ENCODE data around the gene SH2B3. TPM values are rescaled to one million over a fixed set of nuclear protein-coding genes. Genes with fewer than 3 reads are reported as not detected.
"Not testable (repeated sequence)": the region's sequence is repeated elsewhere in the genome, so short reads cannot be mapped to it uniquely, and the experiment has no call there.

SH2B3 gene
- total RNA-seq, 1 donor from 2014 or later: 50.5 TPM

GRCh38 chr12:111454716-111455447, 49.2 kb downstream of the SH2B3 start:
- DNase-seq: no peak
- intact Hi-C loops (cut with micrococcal nuclease): loop anchor here (5.0 kb wide), 1 partner anchor 58 kb away; no protein-coding TSS in a partner anchor
- H3K9me3 ChIP-seq (replicated peaks): no peaks in the 10 kb centered on the region
- peaks cover 59% of the 10 kb centered on the region for H3K4me1 ChIP-seq
- H3K27me3 ChIP-seq (ENCODE audit: low read depth): no peaks in the 10 kb centered on the region
- no peak overlapping the region for H3K4me3 ChIP-seq
- no peak for TF ChIP-seq CTCF (IDR thresholded peaks at IDR 0.05; ENCODE audit: borderline replicate concordance)
- H3K36me3 ChIP-seq: peaks cover 62% of the 10 kb centered on the region
- peak overlapping the region; percentile 47 for H3K27ac ChIP-seq (replicated peaks)

GRCh38 chr12:111455448-111456320, 50.0 kb downstream of the SH2B3 start:
- Histone ChIP-seq H3K9me3 (replicated peaks) (no peaks in the 10 kb centered on the region), H3K4me1 (peaks cover 51% of the 10 kb centered on the region), H3K27me3 (ENCODE audit: low read depth) (no peaks in the 10 kb centered on the region), H3K27ac (replicated peaks) (peak overlapping the region; percentile 47), H3K36me3 (peaks cover 61% of the 10 kb centered on the region), H3K4me3 (no peak overlapping the region)
- intact Hi-C loops (cut with micrococcal nuclease): no loop called here
- DNase-seq: no peak
- no peak for TF ChIP-seq CTCF (IDR thresholded peaks at IDR 0.05; ENCODE audit: borderline replicate concordance)

- intact Hi-C loops (cut with micrococcal nuclease): no loop called here
- no peak for TF ChIP-seq CTCF (IDR thresholded peaks at IDR 0.05; ENCODE audit: borderline replicate concordance)
- no peaks in the 10 kb centered on the region for H3K27me3 ChIP-seq (ENCODE audit: low read depth)
- H3K36me3 ChIP-seq: peaks cover 60% of the 10 kb centered on the region
- no peak overlapping the region for H3K4me3 ChIP-seq
- H3K4me1 ChIP-seq: peaks cover 37% of the 10 kb centered on the region
- no peak for DNase-seq
- H3K9me3 ChIP-seq (replicated peaks): no peaks in the 10 kb centered on the region
- no peak overlapping the region for H3K27ac ChIP-seq (replicated peaks)
Measured at GRCh38 chr12:111457071-111457470, 51.3 kb downstream of the SH2B3 start.

- H3K4me1 ChIP-seq: peaks cover 37% of the 10 kb centered on the region
- no peak overlapping the region for H3K4me3 ChIP-seq
- peaks cover 57% of the 10 kb centered on the region for H3K36me3 ChIP-seq
- H3K27me3 ChIP-seq (ENCODE audit: low read depth): no peaks in the 10 kb centered on the region
- H3K27ac ChIP-seq (replicated peaks): no peak overlapping the region
- DNase-seq: no peak
- no peak for TF ChIP-seq CTCF (IDR thresholded peaks at IDR 0.05; ENCODE audit: borderline replicate concordance)
- intact Hi-C loops (cut with micrococcal nuclease): no loop called here
- no peaks in the 10 kb centered on the region for H3K9me3 ChIP-seq (replicated peaks)
Measured at GRCh38 chr12:111457577-111457976, 51.9 kb downstream of the SH2B3 start.

- H3K9me3 ChIP-seq (replicated peaks): no peaks in the 10 kb centered on the region
Measured at GRCh38 chr12:111458546-111459172, 52.9 kb downstream of the SH2B3 start.

GRCh38 chr12:111460111-111460510, 54.4 kb downstream of the SH2B3 start:
- H3K27me3 ChIP-seq (ENCODE audit: low read depth); DNase-seq; H3K27ac ChIP-seq (replicated peaks); H3K4me3 ChIP-seq; intact Hi-C loops (cut with micrococcal nuclease); H3K9me3 ChIP-seq (replicated peaks): not testable (repeated sequence)
- peaks cover 26% of the 10 kb centered on the region for H3K4me1 ChIP-seq
- H3K36me3 ChIP-seq: peaks cover 39% of the 10 kb centered on the region

More at GRCh38 chr12:111458546-111459172, 52.9 kb downstream of the SH2B3 start:
- H3K4me3 ChIP-seq: no peak overlapping the region
- H3K27me3 ChIP-seq (ENCODE audit: low read depth): no peaks in the 10 kb centered on the region
- intact Hi-C loops (cut with micrococcal nuclease): no loop called here
- H3K4me1 ChIP-seq: peaks cover 37% of the 10 kb centered on the region
- no peak for TF ChIP-seq CTCF (IDR thresholded peaks at IDR 0.05; ENCODE audit: borderline replicate concordance)
- H3K27ac ChIP-seq (replicated peaks): no peak overlapping the region
- H3K36me3 ChIP-seq: peaks cover 48% of the 10 kb centered on the region
- no peak for DNase-seq
